ENCODE measurements around the gene NUMBL. TPM values are rescaled to one million over a fixed set of nuclear protein-coding genes. Genes with fewer than 3 reads are reported as not detected.

NUMBL gene
- polyA plus RNA-seq, 1 donor from 2014 or later = 20.5 TPM

- Histone ChIP-seq H3K27me3 (ENCODE audit: insufficient read depth, low read depth, low read length) (no peaks in the 10 kb centered on the region), H3K9ac (ENCODE audit: low read length) (no peak overlapping the region), H3K9me2 (ENCODE audit: insufficient read depth, low read length) (no peaks in the 10 kb centered on the region), H3K79me2 (replicated peaks; ENCODE audit: insufficient read depth, low read length) (peaks cover 4% of the 10 kb centered on the region), H3K27ac (ENCODE audit: low read length) (no peak overlapping the region), H3K4me2 (ENCODE audit: low read length) (no peak overlapping the region), H3K4me3 (ENCODE audit: low read length) (no peak overlapping the region), H3F3A (ENCODE audit: insufficient read depth, low read length, poor library complexity, severe bottlenecking) (no peaks in the 10 kb centered on the region), H3K9me3 (ENCODE audit: low read length) (no peaks in the 10 kb centered on the region), H3K36me3 (ENCODE audit: insufficient read depth, low read length) (no peaks in the 10 kb centered on the region), H4K20me1 (ENCODE audit: insufficient read depth) (no peaks in the 10 kb centered on the region), H2AFZ (ENCODE audit: low read depth, low read length) (no peak overlapping the region)
- TF ChIP-seq EZH2 (IDR thresholded peaks at IDR 0.05; ENCODE audit: borderline replicate concordance, insufficient read depth, low read length, poor library complexity, severe bottlenecking) (no peak), TAF1 (IDR thresholded peaks at IDR 0.05; ENCODE audit: low read depth) (no peak), SMC3 (conservative IDR thresholded peaks at IDR 0.05; ENCODE audit: poor library complexity) (no peak), POLR2AphosphoS5 (IDR thresholded peaks at IDR 0.05) (no peak), RAD21 (conservative IDR thresholded peaks at IDR 0.05) (no peak), MXI1 (conservative IDR thresholded peaks at IDR 0.05; ENCODE audit: poor library complexity, severe bottlenecking) (no peak), EP300 (conservative IDR thresholded peaks at IDR 0.05; ENCODE audit: poor library complexity, severe bottlenecking) (no peak)
- TF ChIP-seq, protein P1, sequence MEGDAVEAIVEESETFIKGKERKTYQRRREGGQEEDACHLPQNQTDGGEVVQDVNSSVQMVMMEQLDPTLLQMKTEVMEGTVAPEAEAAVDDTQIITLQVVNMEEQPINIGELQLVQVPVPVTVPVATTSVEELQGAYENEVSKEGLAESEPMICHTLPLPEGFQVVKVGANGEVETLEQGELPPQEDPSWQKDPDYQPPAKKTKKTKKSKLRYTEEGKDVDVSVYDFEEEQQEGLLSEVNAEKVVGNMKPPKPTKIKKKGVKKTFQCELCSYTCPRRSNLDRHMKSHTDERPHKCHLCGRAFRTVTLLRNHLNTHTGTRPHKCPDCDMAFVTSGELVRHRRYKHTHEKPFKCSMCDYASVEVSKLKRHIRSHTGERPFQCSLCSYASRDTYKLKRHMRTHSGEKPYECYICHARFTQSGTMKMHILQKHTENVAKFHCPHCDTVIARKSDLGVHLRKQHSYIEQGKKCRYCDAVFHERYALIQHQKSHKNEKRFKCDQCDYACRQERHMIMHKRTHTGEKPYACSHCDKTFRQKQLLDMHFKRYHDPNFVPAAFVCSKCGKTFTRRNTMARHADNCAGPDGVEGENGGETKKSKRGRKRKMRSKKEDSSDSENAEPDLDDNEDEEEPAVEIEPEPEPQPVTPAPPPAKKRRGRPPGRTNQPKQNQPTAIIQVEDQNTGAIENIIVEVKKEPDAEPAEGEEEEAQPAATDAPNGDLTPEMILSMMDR (IDR thresholded peaks at IDR 0.05; ENCODE audit: poor library complexity, severe bottlenecking) = no peak
- TF ChIP-seq, protein P2, sequence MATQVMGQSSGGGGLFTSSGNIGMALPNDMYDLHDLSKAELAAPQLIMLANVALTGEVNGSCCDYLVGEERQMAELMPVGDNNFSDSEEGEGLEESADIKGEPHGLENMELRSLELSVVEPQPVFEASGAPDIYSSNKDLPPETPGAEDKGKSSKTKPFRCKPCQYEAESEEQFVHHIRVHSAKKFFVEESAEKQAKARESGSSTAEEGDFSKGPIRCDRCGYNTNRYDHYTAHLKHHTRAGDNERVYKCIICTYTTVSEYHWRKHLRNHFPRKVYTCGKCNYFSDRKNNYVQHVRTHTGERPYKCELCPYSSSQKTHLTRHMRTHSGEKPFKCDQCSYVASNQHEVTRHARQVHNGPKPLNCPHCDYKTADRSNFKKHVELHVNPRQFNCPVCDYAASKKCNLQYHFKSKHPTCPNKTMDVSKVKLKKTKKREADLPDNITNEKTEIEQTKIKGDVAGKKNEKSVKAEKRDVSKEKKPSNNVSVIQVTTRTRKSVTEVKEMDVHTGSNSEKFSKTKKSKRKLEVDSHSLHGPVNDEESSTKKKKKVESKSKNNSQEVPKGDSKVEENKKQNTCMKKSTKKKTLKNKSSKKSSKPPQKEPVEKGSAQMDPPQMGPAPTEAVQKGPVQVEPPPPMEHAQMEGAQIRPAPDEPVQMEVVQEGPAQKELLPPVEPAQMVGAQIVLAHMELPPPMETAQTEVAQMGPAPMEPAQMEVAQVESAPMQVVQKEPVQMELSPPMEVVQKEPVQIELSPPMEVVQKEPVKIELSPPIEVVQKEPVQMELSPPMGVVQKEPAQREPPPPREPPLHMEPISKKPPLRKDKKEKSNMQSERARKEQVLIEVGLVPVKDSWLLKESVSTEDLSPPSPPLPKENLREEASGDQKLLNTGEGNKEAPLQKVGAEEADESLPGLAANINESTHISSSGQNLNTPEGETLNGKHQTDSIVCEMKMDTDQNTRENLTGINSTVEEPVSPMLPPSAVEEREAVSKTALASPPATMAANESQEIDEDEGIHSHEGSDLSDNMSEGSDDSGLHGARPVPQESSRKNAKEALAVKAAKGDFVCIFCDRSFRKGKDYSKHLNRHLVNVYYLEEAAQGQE (IDR thresholded peaks at IDR 0.05; ENCODE audit: borderline replicate concordance) = no peak
Measured at GRCh38 chr19:40726279-40726678, 35.8 kb upstream of the NUMBL start.

GRCh38 chr19:40724855-40725254, 34.4 kb upstream of the NUMBL start:
- peaks cover 6% of the 10 kb centered on the region for H3K79me2 ChIP-seq (replicated peaks; ENCODE audit: insufficient read depth, low read length)
- no peak overlapping the region for H3K4me2 ChIP-seq (ENCODE audit: low read length)
- H3K36me3 ChIP-seq (ENCODE audit: insufficient read depth, low read length) = no peaks in the 10 kb centered on the region
- H3K9ac ChIP-seq (ENCODE audit: low read length) = no peak overlapping the region
- TF ChIP-seq, protein P1 (IDR thresholded peaks at IDR 0.05; ENCODE audit: poor library complexity, severe bottlenecking) = no peak
- TF ChIP-seq EZH2 (IDR thresholded peaks at IDR 0.05; ENCODE audit: borderline replicate concordance, insufficient read depth, low read length, poor library complexity, severe bottlenecking) (no peak), MXI1 (conservative IDR thresholded peaks at IDR 0.05; ENCODE audit: poor library complexity, severe bottlenecking) (no peak), SMC3 (conservative IDR thresholded peaks at IDR 0.05; ENCODE audit: poor library complexity) (no peak), EP300 (conservative IDR thresholded peaks at IDR 0.05; ENCODE audit: poor library complexity, severe bottlenecking) (no peak), RAD21 (conservative IDR thresholded peaks at IDR 0.05) (no peak), TAF1 (IDR thresholded peaks at IDR 0.05; ENCODE audit: low read depth) (no peak)
- TF ChIP-seq, protein P2 (IDR thresholded peaks at IDR 0.05; ENCODE audit: borderline replicate concordance) = no peak
- no peaks in the 10 kb centered on the region for H4K20me1 ChIP-seq (ENCODE audit: insufficient read depth)
- no peaks in the 10 kb centered on the region for H3K9me2 ChIP-seq (ENCODE audit: insufficient read depth, low read length)
- no peaks in the 10 kb centered on the region for H3K9me3 ChIP-seq (ENCODE audit: low read length)
- no peak overlapping the region for H2AFZ ChIP-seq (ENCODE audit: low read depth, low read length)
- no peak overlapping the region for H3K27ac ChIP-seq (ENCODE audit: low read length)
- no peaks in the 10 kb centered on the region for H3K27me3 ChIP-seq (ENCODE audit: insufficient read depth, low read depth, low read length)
- H3F3A ChIP-seq (ENCODE audit: insufficient read depth, low read length, poor library complexity, severe bottlenecking) = no peaks in the 10 kb centered on the region
- no peak overlapping the region for H3K4me3 ChIP-seq (ENCODE audit: low read length)

Measured in neural cell (in vitro differentiated cells).